Calu3 (cell line): ENCODE data around the gene PARN. TPM values are rescaled to one million over a fixed set of nuclear protein-coding genes. Genes with fewer than 3 reads are reported as not detected.
A peak's percentile ranks its signal among the peaks of the same experiment; 100 is the strongest.
"Not testable (repeated sequence)": the region's sequence is repeated elsewhere in the genome, so short reads cannot be mapped to it uniquely, and the experiment has no call there.

Experiments
- BruUV-seq: library from RNA; stranded (reverse); fragments of 400-500 nt; replicated peaks from 2 replicates; lab custom pipeline; 2021; lab: Mats Ljungman, UMichigan
- CTCF ChIA-PET: fragments of 300-600 bp; sonication (Branson Sonifier 250); formaldehyde crosslinking; loops from one replicate; lab custom pipeline; 2022; ENCODE audit warnings: antibody characterized with exemption; lab: Charles Lee
- DNase-seq: peaks from one replicate; pipeline ENCODE4 v3.0.0; 2022
- H3K27ac Mint-ChIP-seq: one replicate; pipeline ENCODE4 v1.8.0; 2022; ENCODE audit warnings: mixed read lengths; ENCODE audit not compliant: unreplicated experiment
- H3K27me3 Mint-ChIP-seq: one replicate; pipeline ENCODE4 v1.8.0; 2022; ENCODE audit warnings: mixed read lengths; ENCODE audit not compliant: unreplicated experiment
- H3K36me3 Mint-ChIP-seq: one replicate; pipeline ENCODE4 v1.8.0; 2022; ENCODE audit warnings: mild to moderate bottlenecking, moderate library complexity, mixed read lengths; ENCODE audit not compliant: insufficient read depth, unreplicated experiment
- H3K4me1 Mint-ChIP-seq: one replicate; pipeline ENCODE4 v1.8.0; 2022; ENCODE audit warnings: mild to moderate bottlenecking, low read depth, mixed read lengths; ENCODE audit not compliant: unreplicated experiment
- H3K4me3 Mint-ChIP-seq: one replicate; pipeline ENCODE4 v1.8.0; 2022; ENCODE audit warnings: mild to moderate bottlenecking, low read depth, moderate library complexity, mixed read lengths; ENCODE audit not compliant: unreplicated experiment
- H3K9me3 Mint-ChIP-seq: one replicate; pipeline ENCODE4 v1.8.0; 2022; ENCODE audit warnings: low read depth, mixed read lengths; ENCODE audit not compliant: unreplicated experiment
- CTCF ChIP-seq: fragments of 200-600 bp; IDR thresholded peaks from one replicate; pipeline ENCODE4 v1.8.0; 2022; ENCODE audit warnings: antibody characterized with exemption; ENCODE audit not compliant: unreplicated experiment
- intact Hi-C: fragments of 100-400 bp; cut with micrococcal nuclease; formaldehyde crosslinking; loops from one replicate; pipeline ENCODE4 v1.10.0; 2022; ENCODE audit not compliant: unreplicated experiment
- total RNA-seq: library from RNA; stranded (reverse); gene quantifications from 2 replicates; pipeline ENCODE4 v1.2.3, GENCODE V29; 2022

The PARN gene
- total RNA-seq, 1 experiment from 2014 or later, result 59.1 TPM

DNA sequence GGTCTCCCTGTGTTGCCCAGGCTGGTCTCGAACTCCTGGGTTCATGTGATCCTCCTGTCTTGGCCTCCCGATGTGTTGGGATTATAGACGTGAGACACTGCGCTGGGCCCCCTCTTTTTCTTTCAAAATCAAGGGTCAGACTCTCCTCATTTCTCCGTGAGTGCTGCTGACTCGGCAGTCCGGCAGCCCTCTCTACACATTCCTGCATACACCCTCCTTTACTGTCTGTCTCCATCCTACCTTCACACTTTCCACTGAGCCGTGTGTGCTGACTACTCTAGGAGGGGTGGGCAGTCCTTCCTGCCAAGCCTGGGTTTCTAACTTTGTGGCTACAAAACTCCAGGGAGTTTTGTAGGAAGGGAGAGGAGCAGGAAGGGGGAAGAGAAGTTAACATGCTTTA, 195.2 kb downstream of the PARN start:
- DNase-seq, result no peak
- Mint-ChIP-seq H3K4me3 (no peak overlapping the region), H3K36me3 (peaks cover 15% of the 10 kb centered on the region), H3K27ac (no peak overlapping the region), H3K27me3 (no peaks in the 10 kb centered on the region), H3K9me3 (no peaks in the 10 kb centered on the region), H3K4me1 (no peaks in the 10 kb centered on the region)
- CTCF ChIA-PET, result no interaction called here
- no TSS peak for BruUV-seq
- intact Hi-C loops, result no loop called here
- no peak for TF ChIP-seq CTCF

DNA sequence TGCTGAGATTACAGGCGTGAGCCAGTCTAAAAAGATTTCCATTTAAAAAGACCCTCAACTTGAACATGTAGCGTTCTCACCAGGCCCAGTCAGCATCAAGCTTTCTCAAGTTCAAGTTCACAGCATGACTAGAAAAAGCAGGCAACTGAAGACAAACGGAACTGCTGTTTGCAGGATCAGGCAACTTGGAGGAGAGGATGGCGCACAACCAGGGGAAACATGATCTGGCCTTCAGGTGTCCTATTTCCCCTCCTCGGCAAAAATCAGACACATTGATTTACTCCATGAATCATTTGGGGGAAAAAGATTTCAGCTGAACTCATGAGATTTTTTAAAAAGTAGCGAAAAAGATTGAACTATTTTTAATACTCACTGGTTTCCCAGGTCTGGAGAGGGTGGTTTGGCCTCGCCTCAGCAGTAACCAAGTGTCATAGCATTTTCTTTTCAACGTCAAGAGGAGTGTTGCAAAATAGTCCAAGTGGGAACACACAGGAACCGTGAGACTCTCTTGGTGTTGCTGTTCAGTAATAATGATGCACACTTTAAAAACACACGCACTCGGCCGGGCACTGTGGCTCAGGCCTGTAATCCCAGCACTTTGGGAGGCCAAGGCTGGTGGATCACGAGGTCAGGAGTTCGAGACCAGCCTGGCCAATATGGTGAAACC, 201.0 kb downstream of the PARN start:
- H3K27me3 Mint-ChIP-seq, H3K36me3 Mint-ChIP-seq, H3K9me3 Mint-ChIP-seq, DNase-seq, BruUV-seq, H3K4me3 Mint-ChIP-seq, H3K27ac Mint-ChIP-seq, intact Hi-C loops: not testable (repeated sequence)
- peaks cover 18% of the 10 kb centered on the region for H3K4me1 Mint-ChIP-seq
- CTCF ChIA-PET, result interaction anchor here (0.7 kb wide), 1 partner anchor 239 kb away, joined by 6 read pairs; no protein-coding TSS in a partner anchor

DNA sequence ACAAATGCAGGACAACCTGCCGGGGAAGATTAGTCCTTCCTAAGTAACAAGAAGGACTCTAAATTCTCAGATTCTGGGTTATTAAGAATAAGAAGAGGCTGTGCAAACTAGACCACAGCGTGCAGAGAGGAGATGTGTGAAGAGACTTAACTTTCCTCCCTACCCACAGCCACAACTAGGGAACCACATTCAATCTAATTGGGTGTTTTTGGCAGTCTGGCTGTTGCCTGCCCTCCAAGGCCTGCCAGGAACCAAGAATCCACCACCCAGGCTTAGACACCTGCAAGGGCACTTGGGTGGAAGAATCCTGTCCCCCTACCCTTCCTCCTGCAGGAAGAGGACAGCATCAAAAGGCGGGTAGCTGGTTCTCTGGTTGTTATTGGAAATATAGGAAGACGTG, 202.0 kb downstream of the PARN start:
- Mint-ChIP-seq H3K4me1 (peaks cover 18% of the 10 kb centered on the region), H3K27me3 (no peaks in the 10 kb centered on the region), H3K27ac (no peak overlapping the region), H3K4me3 (no peak overlapping the region), H3K36me3 (no peaks in the 10 kb centered on the region), H3K9me3 (no peaks in the 10 kb centered on the region)
- DNase-seq, result no peak
- no TSS peak for BruUV-seq
- intact Hi-C loops, result no loop called here
- TF ChIP-seq CTCF, result no peak
- CTCF ChIA-PET, result interaction anchor here (0.6 to 1.5 kb wide), 2 partner anchors 18 to 61 kb away, joined by 3 to 13 read pairs; no protein-coding TSS in a partner anchor

DNA sequence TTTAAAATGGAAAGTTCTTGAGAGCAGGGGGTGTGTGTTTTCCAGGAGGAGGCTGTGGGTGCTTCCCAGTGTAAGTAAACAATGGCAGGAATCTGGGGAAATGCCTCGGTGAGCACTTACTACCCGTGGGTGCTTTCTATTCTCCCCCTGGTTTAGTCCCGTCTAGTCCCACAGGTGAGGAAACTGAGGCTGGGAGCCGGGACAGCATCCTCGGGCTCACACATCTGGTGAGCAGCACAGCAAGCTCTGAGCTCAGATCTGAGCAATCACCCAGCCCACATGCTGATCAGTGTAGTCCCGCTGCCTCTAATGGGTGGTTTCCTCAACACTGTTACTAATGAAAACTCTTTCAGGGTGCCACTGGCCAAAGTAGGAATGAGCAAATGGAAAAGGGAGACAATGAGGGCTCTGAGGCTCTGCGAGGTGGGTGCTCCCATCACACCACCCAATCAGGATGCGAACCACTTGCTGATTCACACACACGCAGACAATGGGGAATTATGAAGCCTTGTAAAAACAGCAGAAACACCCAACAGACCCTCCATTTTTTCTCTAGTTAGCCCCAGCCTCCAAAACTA, 202.6 kb downstream of the PARN start:
- Mint-ChIP-seq H3K4me1 (peaks cover 18% of the 10 kb centered on the region), H3K27ac (no peak overlapping the region), H3K36me3 (no peaks in the 10 kb centered on the region), H3K9me3 (no peaks in the 10 kb centered on the region), H3K4me3 (no peak overlapping the region), H3K27me3 (no peaks in the 10 kb centered on the region)
- TF ChIP-seq CTCF, result no peak
- DNase-seq, result peak; percentile 13
- BruUV-seq, result no TSS peak
- CTCF ChIA-PET, result interaction anchor here (1.5 kb wide), 1 partner anchor 17 kb away, joined by 13 read pairs; no protein-coding TSS in a partner anchor
- intact Hi-C loops, result no loop called here

DNA sequence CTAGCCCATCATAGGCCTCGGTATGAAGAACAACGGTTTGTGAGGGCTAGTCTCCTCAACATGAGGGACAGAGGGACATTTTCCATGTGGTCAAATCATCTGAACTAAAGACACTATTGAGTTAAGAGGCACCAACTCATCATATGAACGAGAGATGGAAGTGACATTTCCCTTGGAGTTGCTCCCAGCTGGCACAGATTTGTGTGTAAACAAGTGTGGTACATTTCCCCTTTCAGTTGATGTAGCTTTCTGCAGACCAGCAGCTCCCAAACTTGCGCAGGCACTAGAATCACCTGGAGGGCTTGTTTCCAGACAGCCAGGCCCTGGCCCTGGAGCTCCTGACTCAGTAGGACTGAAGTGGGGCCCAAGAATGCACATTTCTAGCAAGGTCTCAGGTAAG, 205.5 kb downstream of the PARN start:
- CTCF ChIA-PET, result no interaction called here
- Mint-ChIP-seq H3K36me3 (no peaks in the 10 kb centered on the region), H3K9me3 (no peaks in the 10 kb centered on the region), H3K4me1 (peaks cover 18% of the 10 kb centered on the region), H3K27me3 (no peaks in the 10 kb centered on the region), H3K4me3 (no peak overlapping the region), H3K27ac (no peak overlapping the region)
- intact Hi-C loops, result no loop called here
- TF ChIP-seq CTCF, result no peak
- BruUV-seq, result no TSS peak
- DNase-seq, result no peak
